GM19438 (cell line): ENCODE results near the gene PRR3.

Experiments used
- ATAC-seq: cut with Tn5 transposase; IDR thresholded peaks from one replicate; pipeline ENCODE4 v1.9.1; 2021; ENCODE audit warnings: low read depth; ENCODE audit not compliant: unreplicated experiment

Gene PRR3

GRCh38 chr6:30611150-30611855 lies 54.2 kb downstream of the PRR3 start:
- no peak for ATAC-seq

- no peak for ATAC-seq
These were observed 54.7 kb downstream of the PRR3 start for GRCh38 chr6:30611856-30612194.

- ATAC-seq, result no peak
These were observed 55.1 kb downstream of the PRR3 start for GRCh38 chr6:30612213-30612612.

- no peak for ATAC-seq
These were observed 55.7 kb downstream of the PRR3 start for GRCh38 chr6:30612687-30613248.
